ENCODE data around the gene ADSL.

Gene ADSL

DNA sequence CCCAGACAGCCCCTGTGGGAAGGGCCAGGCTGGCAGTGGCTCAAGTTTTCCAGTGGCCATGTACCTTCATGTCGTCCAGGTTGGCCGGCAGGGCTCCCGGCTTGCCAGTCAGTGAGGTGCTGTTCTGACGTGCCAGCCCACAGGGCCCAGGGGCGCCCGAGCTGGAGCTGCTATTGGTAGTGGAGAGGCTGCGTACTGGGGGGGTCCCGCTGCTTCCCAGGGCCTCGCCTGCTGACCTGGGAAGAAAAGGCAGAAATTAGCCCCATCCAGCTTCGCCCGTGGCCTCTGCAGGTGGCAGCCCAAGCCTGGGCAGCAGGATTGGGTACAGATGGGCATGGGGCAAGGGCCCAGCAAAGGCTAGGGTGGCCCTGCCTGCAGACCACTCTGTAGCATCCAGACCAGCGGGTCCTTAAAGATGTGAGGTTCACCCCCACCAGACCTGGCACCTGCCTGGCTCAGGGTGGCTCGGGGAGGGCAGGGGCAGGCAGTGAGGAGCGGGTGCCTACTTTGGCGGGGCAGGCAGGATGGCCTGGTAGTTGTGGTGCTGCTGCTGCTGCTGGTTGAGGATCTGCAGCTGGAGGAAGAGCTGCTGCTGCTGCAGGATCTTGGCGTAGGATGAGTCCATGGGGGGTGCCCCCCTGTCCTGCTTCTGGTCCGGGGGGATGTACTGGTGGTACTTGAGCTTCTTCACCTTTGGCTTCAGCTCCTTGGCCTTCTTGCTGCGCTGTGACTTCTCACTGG lies 74.2 kb downstream of the ADSL start:
- DNase-seq = no peak

- no peak for DNase-seq
Measured at GRCh38 chr22:40421082-40421350, 74.7 kb downstream of the ADSL start.

DNA sequence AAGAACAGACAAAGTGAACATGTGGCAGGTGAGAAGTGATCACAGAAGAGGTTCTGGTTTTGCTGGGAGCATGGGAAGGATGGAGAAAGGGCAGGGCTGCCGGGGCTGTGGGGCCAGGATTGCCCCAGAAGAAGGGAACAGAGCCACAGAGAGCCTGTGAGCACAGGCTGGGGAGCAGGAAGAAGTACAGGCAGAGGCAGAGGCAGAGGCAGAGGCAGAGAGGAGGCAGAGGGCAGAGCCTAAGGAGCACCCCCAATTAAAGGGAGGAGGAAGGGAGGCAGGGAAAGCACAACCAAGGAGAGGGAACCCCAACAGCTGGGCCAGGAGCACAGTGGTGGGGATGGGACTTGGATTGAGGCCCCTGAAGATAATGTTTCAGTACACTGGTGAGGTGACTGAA lies 75.6 kb downstream of the ADSL start:
- no peak for DNase-seq

DNA sequence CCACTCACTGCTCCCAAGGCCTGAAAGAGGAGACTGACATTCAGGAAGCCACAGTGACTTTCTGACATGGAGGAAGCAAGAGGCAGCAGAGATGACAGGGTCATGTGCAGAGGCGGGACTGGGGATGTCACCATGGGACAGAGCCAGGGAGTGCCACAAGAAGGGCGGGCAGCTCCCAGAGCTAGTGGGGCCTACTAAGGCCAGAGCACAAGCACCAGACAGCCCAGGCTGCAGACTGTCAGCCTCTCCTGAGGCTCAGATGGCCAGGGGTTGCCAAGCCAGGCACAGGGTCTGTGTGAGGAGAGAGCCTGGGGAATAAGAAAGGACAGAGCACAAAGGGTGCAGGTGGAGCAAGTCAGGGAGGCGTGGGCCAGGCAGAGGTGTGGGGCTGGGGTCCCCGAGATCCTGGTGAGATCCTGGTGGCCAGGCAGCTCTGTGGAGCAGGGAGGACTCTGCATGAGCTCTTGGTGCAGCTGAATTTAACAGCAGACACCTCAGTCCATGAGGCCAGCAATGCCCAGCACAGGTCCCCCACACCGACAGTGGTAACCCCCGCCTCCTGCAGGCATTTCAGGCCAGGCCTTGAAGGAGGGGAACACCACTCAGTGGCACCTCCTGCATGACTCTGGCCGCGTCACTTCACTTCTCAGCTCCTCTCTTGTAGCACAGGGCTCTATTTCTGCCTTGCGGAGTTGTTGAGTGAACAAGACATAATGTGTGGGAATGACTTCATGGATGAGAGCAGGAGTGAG lies 76.4 kb downstream of the ADSL start:
- DNase-seq = no peak

GRCh38 chr22:40423310-40423688 lies 77.0 kb downstream of the ADSL start:
- DNase-seq = no peak

- DNase-seq = no peak
Measured at GRCh38 chr22:40423882-40424640, 77.8 kb downstream of the ADSL start.

DNA sequence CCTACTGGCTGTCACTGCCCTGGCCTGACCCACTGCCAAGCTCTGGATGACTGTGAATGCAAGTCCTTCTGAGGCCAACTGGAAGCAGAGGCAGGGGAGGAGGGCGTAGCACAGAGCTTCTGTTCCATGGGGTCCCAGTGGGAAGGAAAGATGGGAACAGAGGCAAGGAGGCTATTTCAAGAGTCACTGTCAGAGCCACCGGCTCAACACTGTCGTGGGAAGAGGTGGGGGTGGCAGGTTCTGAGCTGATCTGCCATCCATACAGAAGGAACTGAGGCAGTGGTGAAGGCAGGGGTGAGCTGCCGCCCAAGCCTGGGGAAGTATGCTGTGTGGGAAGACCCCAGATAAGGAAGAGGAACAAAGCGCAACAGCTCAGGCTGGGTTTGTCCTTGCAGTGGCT lies 78.8 kb downstream of the ADSL start:
- DNase-seq = no peak

- DNase-seq = no peak
Measured at GRCh38 chr22:40426594-40427333, 80.5 kb downstream of the ADSL start.

- DNase-seq = no peak
Measured at GRCh38 chr22:40428796-40429195, 82.5 kb downstream of the ADSL start.

GRCh38 chr22:40429481-40429880 lies 83.2 kb downstream of the ADSL start:
- no peak for DNase-seq

GRCh38 chr22:40430991-40431390 lies 84.7 kb downstream of the ADSL start:
- DNase-seq = no peak

- no peak for DNase-seq
Measured at GRCh38 chr22:40432157-40432556, 85.9 kb downstream of the ADSL start.

GRCh38 chr22:40432625-40433024 lies 86.3 kb downstream of the ADSL start:
- no peak for DNase-seq

- DNase-seq = no peak
Measured at GRCh38 chr22:40433416-40434090, 87.3 kb downstream of the ADSL start.

DNA sequence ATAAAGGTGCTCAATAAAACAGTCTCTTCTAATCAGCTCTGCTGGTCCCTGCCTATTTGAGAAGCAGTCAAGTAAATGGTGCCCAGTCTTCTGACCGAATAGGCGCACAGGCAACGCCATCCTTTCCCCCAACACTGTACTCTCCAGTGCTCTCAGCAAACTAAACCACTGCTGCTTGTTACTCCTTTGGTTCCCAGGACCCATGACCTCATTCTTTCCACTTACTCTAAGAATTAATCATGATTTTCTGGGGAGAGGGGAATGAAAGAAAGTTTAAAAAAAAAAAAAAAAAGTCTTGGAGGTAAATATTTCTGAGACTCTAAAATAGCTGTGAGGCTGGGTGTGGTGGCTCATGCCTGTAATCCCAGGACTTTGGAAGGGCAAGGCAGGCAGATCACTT lies 87.8 kb downstream of the ADSL start:
- no peak for DNase-seq

DNA sequence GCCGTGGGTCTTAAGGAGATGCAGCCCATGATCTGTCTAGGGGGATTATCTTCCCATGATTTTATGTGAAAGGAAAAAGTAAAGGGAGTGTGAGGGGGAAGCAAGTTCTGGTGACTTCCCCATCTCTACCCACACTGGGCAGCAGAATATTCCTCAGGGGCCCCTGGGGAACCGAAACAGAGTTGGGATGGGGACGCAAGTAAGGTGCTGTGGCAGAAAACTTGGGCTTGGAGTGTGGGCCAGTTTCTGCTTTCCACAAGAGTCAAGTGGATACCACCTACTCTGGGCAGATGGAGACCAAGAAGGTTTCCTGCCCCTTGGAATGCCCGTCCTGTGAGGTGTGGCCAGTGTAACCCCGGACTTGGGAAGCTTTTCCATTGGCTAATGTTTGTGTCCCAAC lies 88.4 kb downstream of the ADSL start:
- no peak for DNase-seq

DNA sequence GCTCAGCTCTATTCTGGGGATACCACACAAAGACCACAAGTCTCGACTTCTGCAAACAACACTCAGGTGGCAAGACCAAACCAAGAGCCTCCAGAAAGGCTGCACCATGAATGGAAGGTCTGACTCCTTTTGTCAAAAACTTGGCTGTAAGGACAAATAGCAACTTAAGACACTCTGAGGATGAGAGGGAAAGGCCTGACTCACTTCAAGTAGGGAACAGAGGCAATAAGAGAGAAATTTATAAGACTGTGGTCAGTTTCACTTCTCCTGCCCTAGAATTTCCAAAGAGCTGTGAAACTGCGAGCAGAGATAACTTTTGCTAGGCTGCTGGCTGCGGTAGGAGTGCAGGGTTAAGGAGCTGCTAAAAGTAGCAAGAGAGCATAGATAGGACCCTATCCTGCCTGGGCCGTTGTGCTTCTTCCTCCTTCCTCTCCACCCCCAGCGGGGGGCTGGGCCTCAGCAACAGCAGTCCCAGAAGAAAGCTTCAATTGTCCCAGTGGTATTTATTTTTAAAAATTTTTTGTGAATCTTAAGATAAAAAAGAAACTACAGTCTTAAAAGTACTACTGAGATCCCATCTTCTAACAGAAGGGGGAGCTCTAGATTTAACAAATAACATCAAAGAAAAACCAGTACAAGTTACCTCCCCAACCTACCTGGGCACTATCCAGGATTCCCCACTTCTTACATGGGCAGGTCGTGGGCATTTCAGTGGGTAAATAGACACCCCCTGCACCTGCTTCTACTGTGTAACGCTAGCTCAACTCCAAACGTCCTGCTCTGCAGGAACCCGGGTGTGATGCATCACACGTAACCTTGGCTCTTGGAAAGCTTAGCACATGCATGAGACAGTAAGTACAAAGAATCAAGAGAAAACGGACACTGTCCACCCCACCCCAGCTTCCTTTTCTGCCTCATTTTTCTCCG lies 90.5 kb downstream of the ADSL start:
- no peak for DNase-seq

All from stimulated activated CD4-positive, alpha-beta T cell treated with anti-CD3 and anti-CD28 coated beads, Interleukin-1b, Interleukin-23, amount 100 ng/mL, for 48 hours (primary cell).